HG02885 (cell line): ENCODE data around the gene TRPV5.

Source experiments
- ATAC-seq: cut with Tn5 transposase; IDR thresholded peaks from one replicate; pipeline ENCODE4 v1.9.1; 2021; ENCODE audit warnings: mild to moderate bottlenecking; ENCODE audit not compliant: unreplicated experiment, poor library complexity

The TRPV5 gene

GRCh38 chr7:142941541-142941940 lies 8.0 kb upstream of the TRPV5 start:
- no peak for ATAC-seq

DNA sequence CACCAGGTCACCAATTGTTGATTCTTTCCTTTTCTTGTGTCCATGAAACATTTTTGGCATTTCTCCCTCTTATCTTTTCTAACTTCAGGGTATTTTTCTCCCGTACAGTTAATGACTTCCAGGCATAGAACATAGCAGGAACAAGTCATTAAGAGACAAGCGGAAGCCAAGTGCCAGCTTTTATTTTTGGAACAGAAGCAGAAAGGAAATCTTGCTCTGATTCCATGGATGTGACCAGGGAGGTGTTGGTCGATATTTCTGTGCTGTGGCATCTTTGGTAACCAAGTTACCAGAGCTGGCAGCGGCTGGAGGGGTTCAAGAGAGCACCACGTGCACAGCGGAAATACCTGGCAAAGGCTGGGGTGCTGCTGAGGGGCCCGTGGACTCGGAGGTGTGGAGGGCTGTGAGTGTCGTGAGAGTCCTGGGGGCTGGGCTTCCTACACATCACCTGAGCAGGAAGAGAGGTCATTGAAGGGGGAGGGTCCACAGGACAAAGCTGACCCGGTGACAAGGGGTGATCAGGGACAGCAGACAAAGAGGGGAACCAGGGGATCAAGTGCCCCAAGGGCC lies 7.5 kb upstream of the TRPV5 start:
- ATAC-seq = no peak

- ATAC-seq = peak; percentile 55
These were observed 5.8 kb upstream of the TRPV5 start, which contains the start of gene LLCFC1 for GRCh38 chr7:142939226-142939910. LLCFC1 (plus strand) TSS chr7:142939484; CDS start chr7:142939622, 138 bp downstream.

DNA sequence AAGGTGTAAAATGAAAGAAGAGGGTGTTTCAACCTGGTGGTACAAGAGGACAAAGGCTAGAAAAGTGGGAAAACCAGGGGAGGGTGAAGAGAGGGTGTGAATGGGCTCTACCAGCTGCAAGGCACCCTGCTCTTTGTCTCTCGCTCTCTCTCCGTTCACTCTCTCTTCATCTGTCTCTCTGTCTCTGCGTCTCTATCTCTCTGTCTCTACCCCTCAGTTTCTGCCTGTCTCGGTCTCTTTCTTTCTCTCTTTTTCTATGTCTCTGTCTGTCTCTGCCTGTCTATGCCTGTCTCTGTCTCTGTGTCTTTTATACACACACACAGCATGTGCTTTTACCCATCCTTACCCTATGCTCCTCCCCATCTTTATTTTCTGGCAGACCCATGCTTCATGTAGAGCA lies 5.1 kb upstream of the TRPV5 start:
- ATAC-seq = no peak

DNA sequence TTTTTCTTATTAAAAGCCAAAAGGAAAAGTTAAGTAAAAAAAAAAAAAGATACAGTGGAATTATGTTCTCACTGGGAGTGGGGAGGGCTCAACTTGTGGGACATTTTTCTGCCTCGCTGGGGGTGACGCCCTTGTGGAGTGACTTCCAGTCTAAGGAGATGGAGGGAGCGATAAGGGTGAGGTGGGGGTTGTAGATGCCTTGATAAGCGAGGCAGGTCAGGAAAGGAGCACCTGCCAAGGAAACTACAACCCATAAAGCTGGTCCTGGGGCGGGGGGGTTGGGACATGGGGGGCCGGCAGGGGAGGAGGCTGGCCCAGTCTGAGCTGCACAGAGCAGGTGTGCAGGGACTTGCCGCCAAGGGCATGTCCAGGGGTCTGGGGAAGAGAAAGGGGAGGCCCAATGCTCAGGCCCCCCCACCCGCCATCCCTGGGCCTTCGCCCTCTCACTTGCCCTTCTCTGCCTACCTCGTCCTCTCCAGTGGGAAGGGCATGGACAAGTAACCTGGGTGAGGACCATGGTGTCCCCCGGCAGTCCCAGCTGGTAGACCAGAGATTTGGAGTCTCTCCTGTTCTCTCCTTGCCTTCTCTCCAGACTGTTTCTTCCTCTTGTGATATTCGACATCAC lies 2.5 kb upstream of the TRPV5 start:
- ATAC-seq = no peak

- no peak for ATAC-seq
These were observed 510 bp upstream of the TRPV5 start for GRCh38 chr7:142934056-142934455.

- ATAC-seq = no peak
These were observed 462 bp downstream of the TRPV5 start for GRCh38 chr7:142933092-142933475.

- no peak for ATAC-seq
These were observed 1.0 kb downstream of the TRPV5 start for GRCh38 chr7:142932386-142933091.

GRCh38 chr7:142930126-142930730 lies 3.3 kb downstream of the TRPV5 start:
- no peak for ATAC-seq

DNA sequence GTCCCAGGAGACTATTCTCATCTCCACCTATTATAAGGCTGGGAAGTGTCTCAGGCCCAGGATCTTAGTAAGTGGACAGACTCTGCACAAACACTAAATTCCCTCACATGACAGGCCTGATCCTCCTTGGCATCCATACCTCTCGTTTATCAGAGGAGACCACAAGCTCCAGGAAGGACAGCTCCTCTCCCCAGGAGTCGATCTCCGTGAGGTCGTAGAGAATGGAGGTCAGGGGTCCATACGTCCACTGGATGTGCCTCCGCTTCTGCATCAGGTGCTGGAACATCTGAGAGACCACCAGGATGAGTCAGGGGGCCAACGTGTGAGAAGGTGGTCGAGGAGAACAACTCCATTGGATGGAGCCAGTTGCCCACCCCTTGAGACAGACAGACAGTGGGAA lies 5.6 kb downstream of the TRPV5 start:
- no peak for ATAC-seq

DNA sequence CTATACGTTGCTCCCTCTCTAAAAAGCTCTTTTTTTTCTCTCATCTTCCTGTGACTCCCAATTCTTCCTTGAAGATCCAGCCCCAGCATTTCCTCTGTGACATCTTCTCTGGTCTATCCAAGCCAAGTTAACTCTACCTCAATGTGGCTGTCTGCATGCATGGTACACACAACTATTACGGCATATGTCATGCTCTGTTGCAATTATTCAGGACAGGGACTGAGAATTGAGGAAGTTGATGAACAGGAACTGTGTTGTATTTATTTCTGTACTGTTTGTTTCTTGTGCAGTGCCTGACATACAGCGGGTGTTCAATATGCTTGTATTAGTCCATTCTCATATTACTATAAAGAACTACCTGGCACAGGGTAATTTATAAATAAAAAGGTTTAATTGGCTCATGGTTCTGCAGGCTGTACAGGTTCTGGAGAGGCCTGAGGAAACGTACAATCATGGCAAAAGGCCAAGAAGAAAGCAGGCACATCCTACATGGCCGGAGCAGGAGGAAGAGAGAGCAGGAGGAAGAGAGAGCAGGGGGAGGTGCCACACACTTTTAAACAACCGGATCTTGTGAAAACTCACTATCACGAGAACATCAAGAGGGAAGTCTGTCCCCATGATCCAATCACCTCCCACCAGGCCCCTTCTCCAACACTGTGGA lies 6.3 kb downstream of the TRPV5 start:
- no peak for ATAC-seq

DNA sequence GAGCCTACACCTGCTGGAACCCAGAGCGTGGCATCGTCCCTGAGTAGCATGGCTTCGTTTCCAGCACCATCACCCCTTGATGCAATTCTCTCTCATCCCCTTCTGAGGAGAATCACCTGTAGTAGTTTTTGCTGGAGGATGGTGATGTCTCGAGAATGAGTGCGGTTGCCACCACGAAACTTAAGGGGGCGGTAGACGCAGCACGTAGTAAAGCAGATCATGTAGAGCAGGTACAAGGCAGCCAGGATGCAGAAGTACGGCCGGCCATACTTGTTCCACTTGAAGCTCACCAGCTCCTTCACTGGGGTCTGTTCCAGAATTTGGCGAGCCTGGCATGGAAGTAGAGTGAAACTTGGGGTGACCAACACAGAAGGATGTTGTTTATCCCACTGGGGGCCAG lies 8.1 kb downstream of the TRPV5 start:
- no peak for ATAC-seq

GRCh38 chr7:142923391-142923790 lies 10.2 kb downstream of the TRPV5 start:
- ATAC-seq = no peak

GRCh38 chr7:142919656-142920055 lies 13.9 kb downstream of the TRPV5 start:
- ATAC-seq = no peak

- ATAC-seq = no peak
These were observed 14.6 kb downstream of the TRPV5 start for GRCh38 chr7:142918901-142919300.

- ATAC-seq = no peak
These were observed 16.1 kb downstream of the TRPV5 start for GRCh38 chr7:142917447-142917846.

DNA sequence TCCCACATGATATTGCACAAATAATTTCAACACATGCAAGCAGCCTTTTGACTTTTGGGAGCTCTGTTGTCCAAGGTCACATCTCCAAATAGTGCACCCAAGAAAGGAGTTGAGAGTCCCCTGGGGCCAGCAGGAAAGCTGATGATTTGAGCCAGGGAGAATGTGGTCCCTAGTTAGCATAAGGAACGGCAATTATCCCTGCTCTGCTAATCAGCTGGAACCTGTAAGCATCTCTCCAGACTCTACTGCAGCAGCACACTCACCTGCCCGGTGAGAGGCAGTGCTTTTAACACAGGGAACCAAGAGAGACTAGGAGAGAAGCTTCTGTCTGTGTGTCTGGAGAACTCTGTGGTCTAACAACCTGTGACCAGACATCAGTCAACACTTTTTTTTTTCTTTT lies 17.0 kb downstream of the TRPV5 start:
- ATAC-seq = no peak

GRCh38 chr7:142915315-142915714 lies 18.2 kb downstream of the TRPV5 start:
- ATAC-seq = no peak

GRCh38 chr7:142914121-142914520 lies 19.4 kb downstream of the TRPV5 start:
- no peak for ATAC-seq

DNA sequence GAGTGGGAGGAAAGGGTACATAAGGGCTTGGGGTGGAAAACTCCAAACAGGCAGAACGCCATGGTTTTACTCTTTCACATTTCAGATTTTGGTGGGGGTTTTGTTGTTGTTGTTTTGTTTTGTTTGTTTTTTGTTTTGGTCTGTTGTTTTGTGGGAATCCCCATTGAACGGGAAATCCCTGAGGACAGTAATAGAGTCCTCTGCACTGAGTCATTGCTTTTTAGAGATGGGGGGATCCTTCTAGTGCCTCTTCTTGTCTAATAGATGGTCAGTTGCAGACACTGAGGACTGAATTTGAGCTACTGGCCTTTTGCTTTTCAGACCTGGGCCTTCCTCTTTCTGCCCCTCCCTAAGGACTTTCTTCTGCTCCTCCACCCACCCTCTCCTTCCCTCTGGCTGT lies 20.0 kb downstream of the TRPV5 start:
- no peak for ATAC-seq
